ENCODE data around the gene NEU1. TPM values are rescaled to one million over a fixed set of nuclear protein-coding genes. Genes with fewer than 3 reads are reported as not detected.

NEU1 gene
- total RNA-seq, 1 experiment from 2014 or later = 15.1 TPM

Other genes starting within 250 kb of the NEU1 start
- not detected for gene AIF1, start 247.6 kb downstream of the NEU1 start, total RNA-seq (2021; ENCODE audit: unreplicated experiment)
- 250 TPM for gene PRRC2A, start 242.1 kb downstream of the NEU1 start, total RNA-seq (2021; ENCODE audit: unreplicated experiment)
- 368 TPM for gene BAG6, start 210.2 kb downstream of the NEU1 start, total RNA-seq (2021; ENCODE audit: unreplicated experiment)
- 2.2 TPM for gene APOM, start 206.9 kb downstream of the NEU1 start, total RNA-seq (2021; ENCODE audit: unreplicated experiment)
- gene C6orf47, start 202.0 kb downstream of the NEU1 start, total RNA-seq (2021; ENCODE audit: unreplicated experiment) = 13.4 TPM
- gene GPANK1, start 197.8 kb downstream of the NEU1 start, total RNA-seq (2021; ENCODE audit: unreplicated experiment) = 14.8 TPM
- 210 TPM for gene CSNK2B, start 196.7 kb downstream of the NEU1 start, total RNA-seq (2021; ENCODE audit: unreplicated experiment)
- 15.4 TPM for gene LY6G5B, start 192.8 kb downstream of the NEU1 start, total RNA-seq (2021; ENCODE audit: unreplicated experiment)
- gene LY6G5C, start 181.8 kb downstream of the NEU1 start, total RNA-seq (2021; ENCODE audit: unreplicated experiment) = 1.7 TPM
- gene ABHD16A, start 159.5 kb downstream of the NEU1 start, total RNA-seq (2021; ENCODE audit: unreplicated experiment) = 32.4 TPM
- not detected for gene LY6G6F, start 156.0 kb downstream of the NEU1 start, total RNA-seq (2021; ENCODE audit: unreplicated experiment)
- gene LY6G6D, start 147.5 kb downstream of the NEU1 start, total RNA-seq (2021; ENCODE audit: unreplicated experiment) = not detected
- gene LY6G6C, start 141.1 kb downstream of the NEU1 start, total RNA-seq (2021; ENCODE audit: unreplicated experiment) = 0.54 TPM
- gene MPIG6B, start 139.4 kb downstream of the NEU1 start, total RNA-seq (2021; ENCODE audit: unreplicated experiment) = 0.42 TPM
- gene DDAH2, start 133.5 kb downstream of the NEU1 start, total RNA-seq (2021; ENCODE audit: unreplicated experiment) = 43.4 TPM
- gene CLIC1, start 126.3 kb downstream of the NEU1 start, total RNA-seq (2021; ENCODE audit: unreplicated experiment) = 432 TPM
- 90.4 TPM for gene MSH5, start 122.8 kb downstream of the NEU1 start, total RNA-seq (2021; ENCODE audit: unreplicated experiment)
- gene SAPCD1, start 100.2 kb downstream of the NEU1 start, total RNA-seq (2021; ENCODE audit: unreplicated experiment) = 18.2 TPM
- 14.6 TPM for gene VWA7, start 85.5 kb downstream of the NEU1 start, total RNA-seq (2021; ENCODE audit: unreplicated experiment)
- 254 TPM for gene VARS1, start 67.1 kb downstream of the NEU1 start, total RNA-seq (2021; ENCODE audit: unreplicated experiment)
- gene LSM2, start 55.9 kb downstream of the NEU1 start, total RNA-seq (2021; ENCODE audit: unreplicated experiment) = 89.7 TPM
- gene HSPA1L, start 47.5 kb downstream of the NEU1 start, total RNA-seq (2021; ENCODE audit: unreplicated experiment) = 0.12 TPM
- gene HSPA1A, start 47.3 kb downstream of the NEU1 start, total RNA-seq (2021; ENCODE audit: unreplicated experiment) = 5.0 TPM
- 214 TPM for gene HSPA1B, start 35.1 kb downstream of the NEU1 start, total RNA-seq (2021; ENCODE audit: unreplicated experiment)
- gene SLC44A4, start 16.2 kb upstream of the NEU1 start, total RNA-seq (2021; ENCODE audit: unreplicated experiment) = 0.74 TPM
- gene EHMT2, start 34.9 kb upstream of the NEU1 start, total RNA-seq (2021; ENCODE audit: unreplicated experiment) = 84.0 TPM
- gene ZBTB12, start 39.3 kb upstream of the NEU1 start, total RNA-seq (2021; ENCODE audit: unreplicated experiment) = 10.3 TPM
- gene C2, start 64.9 kb upstream of the NEU1 start, total RNA-seq (2021; ENCODE audit: unreplicated experiment) = 3.1 TPM
- gene CFB, start 83.3 kb upstream of the NEU1 start, total RNA-seq (2021; ENCODE audit: unreplicated experiment) = 1.5 TPM
- gene NELFE, start 96.2 kb upstream of the NEU1 start, total RNA-seq (2021; ENCODE audit: unreplicated experiment) = 68.3 TPM
- gene SKIC2, start 96.4 kb upstream of the NEU1 start, total RNA-seq (2021; ENCODE audit: unreplicated experiment) = 68.0 TPM
- gene DXO, start 109.3 kb upstream of the NEU1 start, total RNA-seq (2021; ENCODE audit: unreplicated experiment) = 16.4 TPM
- 5.1 TPM for gene C4A, start 119.2 kb upstream of the NEU1 start, total RNA-seq (2021; ENCODE audit: unreplicated experiment)
- gene C4B, start 152.0 kb upstream of the NEU1 start, total RNA-seq (2021; ENCODE audit: unreplicated experiment) = 6.3 TPM
- 1.4 TPM for gene CYP21A2, start 175.6 kb upstream of the NEU1 start, total RNA-seq (2021; ENCODE audit: unreplicated experiment)
- 8.5 TPM for gene TNXB, start 246.5 kb upstream of the NEU1 start, total RNA-seq (2021; ENCODE audit: unreplicated experiment)

Data from HCT116 (cell line).